ENCODE results near the gene ATP8B1. TPM values are rescaled to one million over a fixed set of nuclear protein-coding genes. Genes with fewer than 3 reads are reported as not detected.

Gene ATP8B1
- total RNA-seq, 2 donors from 2014 or later, result 263 to 359 TPM

- no peak for DNase-seq
- Histone ChIP-seq H3K27me3 (no peaks in the 10 kb centered on the region), H3K9me3 (no peaks in the 10 kb centered on the region), H3K27ac (no peak overlapping the region), H3K4me3 (no peak overlapping the region), H3K36me3 (no peaks in the 10 kb centered on the region), H3K9ac (ENCODE audit: low read depth in 2 of 2, low read length in 2 of 2) (no peak overlapping the region), H3K4me1 (peaks cover 19% of the 10 kb centered on the region)
- intact Hi-C loops (cut with DNase I), result no loop called here
- no peak for TF ChIP-seq CTCF (IDR thresholded peaks at IDR 0.05)
Observed at GRCh38 chr18:57791192-57791591, 11.9 kb downstream of the ATP8B1 start.

- TF ChIP-seq CTCF (IDR thresholded peaks at IDR 0.05), result no peak
- Histone ChIP-seq H3K4me3 (no peak overlapping the region), H3K36me3 (no peaks in the 10 kb centered on the region), H3K27me3 (no peaks in the 10 kb centered on the region), H3K27ac (no peak overlapping the region), H3K9ac (ENCODE audit: low read depth in 2 of 2, low read length in 2 of 2) (no peak overlapping the region), H3K4me1 (peaks cover 19% of the 10 kb centered on the region), H3K9me3 (no peaks in the 10 kb centered on the region)
- no peak for DNase-seq
- intact Hi-C loops (cut with DNase I), result no loop called here
Observed at GRCh38 chr18:57790316-57790715, 12.8 kb downstream of the ATP8B1 start.

GRCh38 chr18:57789759-57790158, 13.4 kb downstream of the ATP8B1 start:
- Histone ChIP-seq H3K4me3 (no peak overlapping the region), H3K36me3 (no peaks in the 10 kb centered on the region), H3K27me3 (no peaks in the 10 kb centered on the region), H3K9ac (ENCODE audit: low read depth in 2 of 2, low read length in 2 of 2) (peak overlapping the region in 1 of 2 donors; percentile 56), H3K9me3 (no peaks in the 10 kb centered on the region), H3K27ac (peak overlapping the region; percentile 52), H3K4me1 (peaks cover 19% of the 10 kb centered on the region)
- TF ChIP-seq CTCF (IDR thresholded peaks at IDR 0.05), result no peak
- no peak for DNase-seq
- intact Hi-C loops (cut with DNase I), result no loop called here

- peak overlapping the region in 1 of 2 donors; percentile 56 for H3K9ac ChIP-seq (ENCODE audit: low read depth in 2 of 2, low read length in 2 of 2)
- no peak for DNase-seq
- H3K36me3 ChIP-seq, result no peaks in the 10 kb centered on the region
- H3K9me3 ChIP-seq, result no peaks in the 10 kb centered on the region
- H3K27ac ChIP-seq, result peak overlapping the region; percentile 52
- no peak overlapping the region for H3K4me3 ChIP-seq
- intact Hi-C loops (cut with DNase I), result no loop called here
- no peaks in the 10 kb centered on the region for H3K27me3 ChIP-seq
- no peak for TF ChIP-seq CTCF (IDR thresholded peaks at IDR 0.05)
- peaks cover 19% of the 10 kb centered on the region for H3K4me1 ChIP-seq
Observed at GRCh38 chr18:57789090-57789489, 14.0 kb downstream of the ATP8B1 start.

- no peaks in the 10 kb centered on the region for H3K36me3 ChIP-seq
- no peaks in the 10 kb centered on the region for H3K27me3 ChIP-seq
- H3K27ac ChIP-seq, result peak overlapping the region; percentile 52
- no peak overlapping the region for H3K4me3 ChIP-seq
- H3K9me3 ChIP-seq, result no peaks in the 10 kb centered on the region
- peak overlapping the region in 1 of 2 donors; percentile 4 for H3K9ac ChIP-seq (ENCODE audit: low read depth in 2 of 2, low read length in 2 of 2)
- no peak for DNase-seq
- TF ChIP-seq CTCF (IDR thresholded peaks at IDR 0.05), result no peak
- intact Hi-C loops (cut with DNase I), result no loop called here
- peaks cover 19% of the 10 kb centered on the region for H3K4me1 ChIP-seq
Observed at GRCh38 chr18:57787068-57787685, 15.9 kb downstream of the ATP8B1 start.

Data from colonic mucosa (tissue), 4 donors.